HuH-7 (cell line): ENCODE data around the gene DPP10.

Experiments used
- DNase-seq: peaks from one replicate; pipeline ENCODE4 v3.0.0; 2011; ENCODE audit warnings: low spot score

Gene DPP10

GRCh38 chr2:115739574-115739973 is 1297.1 kb downstream of the DPP10 start:
- no peak for DNase-seq

GRCh38 chr2:115746151-115746550 is 1303.7 kb downstream of the DPP10 start:
- DNase-seq: no peak

GRCh38 chr2:115757286-115757685 is 1314.8 kb downstream of the DPP10 start:
- no peak for DNase-seq

- DNase-seq: no peak
Observed at GRCh38 chr2:115763601-115764000, 1321.2 kb downstream of the DPP10 start.

- DNase-seq: no peak
Observed at GRCh38 chr2:115771516-115771915, 1329.1 kb downstream of the DPP10 start.

GRCh38 chr2:115774361-115774760 is 1331.9 kb downstream of the DPP10 start:
- no peak for DNase-seq

- DNase-seq: no peak
Observed at GRCh38 chr2:115779085-115779632, 1336.7 kb downstream of the DPP10 start.

- no peak for DNase-seq
Observed at GRCh38 chr2:115782286-115782685, 1339.8 kb downstream of the DPP10 start.

- no peak for DNase-seq
Observed at GRCh38 chr2:115796078-115796477, 1353.6 kb downstream of the DPP10 start.

- DNase-seq: no peak
Observed at GRCh38 chr2:115807276-115807675, 1364.8 kb downstream of the DPP10 start.

GRCh38 chr2:115825912-115826311 is 1383.5 kb downstream of the DPP10 start:
- DNase-seq: no peak

GRCh38 chr2:115833196-115833595 is 1390.8 kb downstream of the DPP10 start:
- DNase-seq: no peak

- no peak for DNase-seq
Observed at GRCh38 chr2:115838539-115838938, 1396.1 kb downstream of the DPP10 start.

GRCh38 chr2:115842306-115842705 is 1399.9 kb downstream of the DPP10 start:
- no peak for DNase-seq

GRCh38 chr2:115848192-115848591 is 1405.8 kb downstream of the DPP10 start:
- DNase-seq: no peak

GRCh38 chr2:115867024-115867423 is 1424.6 kb downstream of the DPP10 start:
- no peak for DNase-seq

GRCh38 chr2:115874427-115874826 is 1432.0 kb downstream of the DPP10 start:
- DNase-seq: no peak

GRCh38 chr2:115880558-115880957 is 1438.1 kb downstream of the DPP10 start:
- DNase-seq: no peak

- no peak for DNase-seq
Observed at GRCh38 chr2:115887209-115887776, 1444.9 kb downstream of the DPP10 start.
